GM12865 (cell line): Measurements from ENCODE around the gene RAB31.
A peak's percentile ranks its signal among the peaks of the same experiment; 100 is the strongest.

Experiments
- DNase-seq: peaks from one replicate; pipeline ENCODE4 v3.0.0; 2010; ENCODE audit warnings: low read depth
- H3K4me3 ChIP-seq: 2 replicates; pipeline ENCODE4 v1.5.1; 2011; ENCODE audit warnings: mild to moderate bottlenecking, low read depth, low read length, control low read depth
- TF ChIP-seq, protein P1 (sequence below): IDR thresholded peaks from 2 replicates; pipeline ENCODE4 v1.5.1; 2011; ENCODE audit warnings: low read length, control low read depth, low read depth, inconsistent platforms; ENCODE audit not compliant: insufficient read depth; ENCODE audit errors: missing control alignments

The RAB31 gene

DNA sequence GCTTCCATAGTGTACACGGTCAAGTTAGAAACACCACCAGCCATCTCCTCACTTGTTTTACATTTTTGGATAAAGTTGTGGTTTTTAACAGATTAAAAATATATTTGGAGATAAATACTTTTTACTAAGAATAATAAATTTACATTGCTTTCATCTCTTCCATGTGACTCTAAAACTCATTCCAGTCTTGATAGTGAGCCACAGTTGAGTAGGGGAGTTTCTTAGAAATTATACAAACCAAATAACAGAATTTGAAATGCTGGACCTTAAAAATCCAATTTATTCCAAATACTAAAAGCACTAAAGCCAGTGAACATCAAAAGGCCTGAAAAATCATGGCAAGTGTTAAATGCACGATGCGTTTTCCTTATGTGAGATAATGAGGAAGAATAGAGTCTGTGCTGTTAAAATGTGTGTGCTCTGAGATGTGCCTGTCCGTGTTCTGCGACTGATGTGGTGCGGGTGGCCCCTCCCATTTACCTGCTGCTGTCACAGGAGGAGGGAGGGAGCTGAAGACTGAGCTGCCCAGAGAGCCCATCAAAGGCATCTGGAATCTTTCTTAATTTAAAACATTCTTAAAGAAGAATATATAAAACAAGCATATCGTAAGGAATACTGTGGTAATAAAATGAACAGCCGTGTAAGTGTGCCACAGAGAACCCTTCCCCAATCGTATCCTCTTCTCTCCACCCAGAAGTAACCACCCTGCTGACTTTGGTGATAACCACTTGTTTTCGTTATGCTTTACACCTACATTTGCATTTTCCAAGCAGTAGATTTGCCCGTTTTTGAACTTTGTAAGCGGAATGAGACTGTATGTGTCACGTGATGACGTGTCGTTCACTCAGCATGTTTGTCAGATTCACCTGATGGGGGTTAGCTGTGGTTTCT lies 120.7 kb downstream of the RAB31 start:
- no peak for DNase-seq
- no peak overlapping the region for H3K4me3 ChIP-seq
- TF ChIP-seq, protein P1, sequence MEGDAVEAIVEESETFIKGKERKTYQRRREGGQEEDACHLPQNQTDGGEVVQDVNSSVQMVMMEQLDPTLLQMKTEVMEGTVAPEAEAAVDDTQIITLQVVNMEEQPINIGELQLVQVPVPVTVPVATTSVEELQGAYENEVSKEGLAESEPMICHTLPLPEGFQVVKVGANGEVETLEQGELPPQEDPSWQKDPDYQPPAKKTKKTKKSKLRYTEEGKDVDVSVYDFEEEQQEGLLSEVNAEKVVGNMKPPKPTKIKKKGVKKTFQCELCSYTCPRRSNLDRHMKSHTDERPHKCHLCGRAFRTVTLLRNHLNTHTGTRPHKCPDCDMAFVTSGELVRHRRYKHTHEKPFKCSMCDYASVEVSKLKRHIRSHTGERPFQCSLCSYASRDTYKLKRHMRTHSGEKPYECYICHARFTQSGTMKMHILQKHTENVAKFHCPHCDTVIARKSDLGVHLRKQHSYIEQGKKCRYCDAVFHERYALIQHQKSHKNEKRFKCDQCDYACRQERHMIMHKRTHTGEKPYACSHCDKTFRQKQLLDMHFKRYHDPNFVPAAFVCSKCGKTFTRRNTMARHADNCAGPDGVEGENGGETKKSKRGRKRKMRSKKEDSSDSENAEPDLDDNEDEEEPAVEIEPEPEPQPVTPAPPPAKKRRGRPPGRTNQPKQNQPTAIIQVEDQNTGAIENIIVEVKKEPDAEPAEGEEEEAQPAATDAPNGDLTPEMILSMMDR, result no peak

DNA sequence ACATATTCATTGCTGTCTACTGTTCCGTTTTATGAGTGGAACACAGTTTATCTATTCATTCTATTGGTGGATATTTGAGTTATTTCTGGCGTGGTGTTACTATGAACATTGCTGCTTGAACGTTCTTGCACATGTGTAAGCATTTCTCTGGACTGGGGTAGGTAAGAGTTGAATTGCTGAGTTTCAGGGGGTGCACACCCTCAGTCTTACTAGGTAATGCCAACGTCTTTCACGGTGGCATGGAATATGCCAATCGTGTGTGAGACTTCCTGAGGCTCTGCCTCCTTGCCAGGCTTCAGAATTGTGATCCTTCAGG lies 121.3 kb downstream of the RAB31 start:
- TF ChIP-seq, protein P1, result no peak
- H3K4me3 ChIP-seq, result no peak overlapping the region
- no peak for DNase-seq

DNA sequence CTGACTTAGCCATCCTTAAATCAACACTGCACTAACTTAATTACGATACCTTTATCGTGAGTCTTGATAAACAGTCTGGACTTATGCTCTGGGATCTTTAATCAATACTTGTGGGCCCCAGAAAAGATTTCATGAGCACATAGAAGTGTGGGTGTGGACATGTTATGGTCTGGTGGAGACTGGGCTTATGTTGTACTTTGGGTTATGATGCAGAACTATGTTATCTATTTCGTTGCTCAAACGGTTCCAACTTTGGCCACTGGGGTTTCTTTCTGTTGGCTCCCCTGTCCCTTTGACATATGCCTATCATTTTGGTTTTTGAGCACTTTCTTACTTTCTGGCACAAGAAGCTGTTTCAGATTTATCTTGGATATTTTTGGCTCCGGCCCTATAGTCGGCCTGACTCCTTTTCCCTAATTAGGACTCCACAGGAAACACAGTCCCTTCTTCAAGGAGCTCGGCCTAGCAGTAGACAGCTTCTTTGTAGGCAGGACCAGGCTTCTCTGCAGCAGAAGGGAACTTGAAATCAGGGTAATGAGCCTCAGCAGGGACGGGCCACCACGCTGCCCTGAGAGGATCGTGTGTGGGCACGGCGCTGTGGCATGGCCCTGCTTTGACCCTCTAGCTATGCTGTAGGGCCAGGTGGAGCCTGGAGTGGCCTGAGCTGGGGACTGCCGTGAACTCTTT lies 123.1 kb downstream of the RAB31 start:
- no peak overlapping the region for H3K4me3 ChIP-seq
- DNase-seq, result no peak
- TF ChIP-seq, protein P1, result peak; percentile 2

DNA sequence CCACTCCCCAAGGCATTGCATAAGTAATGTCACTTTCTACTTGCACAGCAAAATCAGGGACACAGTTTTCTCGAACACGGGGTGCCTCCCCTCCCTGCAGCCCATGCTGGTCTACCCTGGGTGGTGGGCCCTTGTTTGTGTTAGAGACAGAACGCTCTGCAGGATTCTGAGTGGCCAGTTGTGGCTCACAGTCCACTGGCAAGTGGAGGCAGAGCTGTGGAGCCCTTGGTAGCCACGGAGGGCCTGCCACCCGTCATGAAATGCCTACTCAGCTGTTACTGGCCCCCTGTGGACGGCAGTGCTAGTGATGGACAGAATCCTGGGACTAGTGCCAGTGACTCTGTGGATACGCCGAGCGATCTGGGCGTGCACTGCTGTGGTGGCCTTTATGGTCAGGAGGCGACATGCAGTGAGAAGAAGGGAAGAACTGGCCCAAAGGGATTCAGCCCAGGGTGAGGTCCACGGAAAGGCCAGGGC lies 123.7 kb downstream of the RAB31 start:
- no peak for DNase-seq
- TF ChIP-seq, protein P1, result no peak
- H3K4me3 ChIP-seq, result no peak overlapping the region

GRCh38 chr18:9832871-9833270 lies 124.8 kb downstream of the RAB31 start:
- DNase-seq, result no peak
- no peak overlapping the region for H3K4me3 ChIP-seq
- TF ChIP-seq, protein P1, result no peak

DNA sequence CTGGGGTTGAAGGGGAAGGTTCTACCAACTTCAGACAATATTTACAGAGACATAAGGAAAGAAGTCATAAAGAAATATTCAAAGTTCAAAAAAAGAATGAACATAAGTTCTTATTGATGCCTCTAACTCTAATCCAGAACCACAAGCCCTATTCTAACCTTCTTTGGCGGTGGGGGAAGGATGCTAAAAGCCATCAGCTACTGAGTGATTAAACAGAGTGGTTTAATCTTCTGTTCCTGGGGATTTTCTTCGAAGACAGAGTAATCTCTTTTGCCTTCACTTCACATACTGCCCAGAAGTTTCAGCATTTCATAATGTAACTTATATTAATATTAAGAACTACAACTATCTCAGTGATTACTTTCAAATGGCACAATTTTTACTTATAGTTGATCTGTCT lies 126.5 kb downstream of the RAB31 start:
- TF ChIP-seq, protein P1, result no peak
- no peak overlapping the region for H3K4me3 ChIP-seq
- DNase-seq, result no peak
